Mammary epithelial cell (primary cell): ENCODE measurements around the gene VPS37C.

ENCODE experiments used
- EZH2 ChIP-seq: IDR thresholded peaks from 2 replicates; pipeline ENCODE4 v1.6.1; 2012; ENCODE audit warnings: low read length, inconsistent platforms, borderline replicate concordance
- TF ChIP-seq, protein P1 (sequence below), 2 donors: IDR thresholded peaks in 1 of 2; conservative IDR thresholded peaks in 1 of 2; 2 replicates each; pipeline ENCODE4 v1.5.1; 2011 to 2012; ENCODE audit warnings: inconsistent platforms in 2 of 2, low read length in 2 of 2, mild to moderate bottlenecking in 2 of 2, control low read depth in 1 of 2, low read depth in 1 of 2; ENCODE audit not compliant: insufficient read depth in 1 of 2; ENCODE audit errors: extremely low read depth in 1 of 2

DNA sequence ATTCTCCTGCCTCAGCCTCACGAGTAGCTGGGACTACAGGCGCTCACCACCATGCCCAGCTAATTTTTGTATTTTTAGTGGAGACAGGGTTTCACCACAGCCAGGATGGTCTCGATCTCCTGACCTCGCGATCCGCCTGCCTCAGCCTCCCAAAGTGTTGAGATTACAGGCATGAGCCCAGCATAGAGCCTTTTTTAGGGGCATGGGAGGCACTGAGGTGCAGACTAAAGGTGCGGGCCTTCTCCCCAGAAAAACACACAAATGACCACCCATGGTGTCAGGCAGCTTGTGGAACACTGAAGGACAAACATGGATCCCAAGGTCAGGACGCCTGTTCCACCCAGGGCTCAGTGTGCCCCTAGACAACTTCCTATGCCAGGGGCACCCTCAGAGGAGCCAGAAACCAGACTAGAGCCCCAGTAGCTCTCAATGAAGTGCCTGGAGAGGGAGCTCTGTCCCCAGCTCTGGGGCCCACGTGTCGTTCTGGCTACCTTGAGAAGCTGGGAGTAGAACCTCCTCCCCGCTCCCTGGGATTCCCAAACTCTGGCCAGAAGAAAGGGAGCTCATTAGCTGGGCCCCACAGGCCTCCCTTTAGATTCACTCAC is 80.1 kb downstream of the VPS37C start:
- TF ChIP-seq EZH2 = no peak
- TF ChIP-seq, protein P1, sequence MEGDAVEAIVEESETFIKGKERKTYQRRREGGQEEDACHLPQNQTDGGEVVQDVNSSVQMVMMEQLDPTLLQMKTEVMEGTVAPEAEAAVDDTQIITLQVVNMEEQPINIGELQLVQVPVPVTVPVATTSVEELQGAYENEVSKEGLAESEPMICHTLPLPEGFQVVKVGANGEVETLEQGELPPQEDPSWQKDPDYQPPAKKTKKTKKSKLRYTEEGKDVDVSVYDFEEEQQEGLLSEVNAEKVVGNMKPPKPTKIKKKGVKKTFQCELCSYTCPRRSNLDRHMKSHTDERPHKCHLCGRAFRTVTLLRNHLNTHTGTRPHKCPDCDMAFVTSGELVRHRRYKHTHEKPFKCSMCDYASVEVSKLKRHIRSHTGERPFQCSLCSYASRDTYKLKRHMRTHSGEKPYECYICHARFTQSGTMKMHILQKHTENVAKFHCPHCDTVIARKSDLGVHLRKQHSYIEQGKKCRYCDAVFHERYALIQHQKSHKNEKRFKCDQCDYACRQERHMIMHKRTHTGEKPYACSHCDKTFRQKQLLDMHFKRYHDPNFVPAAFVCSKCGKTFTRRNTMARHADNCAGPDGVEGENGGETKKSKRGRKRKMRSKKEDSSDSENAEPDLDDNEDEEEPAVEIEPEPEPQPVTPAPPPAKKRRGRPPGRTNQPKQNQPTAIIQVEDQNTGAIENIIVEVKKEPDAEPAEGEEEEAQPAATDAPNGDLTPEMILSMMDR (conservative IDR thresholded peaks at IDR 0.05 in 1 of 2, IDR thresholded peaks at IDR 0.05 in 1 of 2; ENCODE audit: extremely low read depth in 1 of 2, insufficient read depth in 1 of 2, low read depth in 1 of 2, low read length in 2 of 2) = no peak
